C4-2B (cell line): ENCODE measurements around the gene SCRG1.

Experiments
- CTCF ChIP-seq: fragments of 450-650 bp; conservative IDR thresholded peaks from 2 replicates; pipeline ENCODE4 v1.5.1; 2017; ENCODE audit warnings: mild to moderate bottlenecking
- ZFX ChIP-seq: fragments of 450-650 bp; IDR thresholded peaks from 2 replicates; pipeline ENCODE4 v1.6.1; 2017

- no peak for TF ChIP-seq CTCF
- TF ChIP-seq ZFX = no peak
Observed at GRCh38 chr4:173367946-173368345, 31.0 kb downstream of the SCRG1 start.
